NCI-H748 treated with DMSO at 0.1 percent for 48 hours (cell line): ENCODE results near the gene EDA.

Experiments used
- DNase-seq: peaks from one replicate; lab custom pipeline; 2025; lab: John Stamatoyannopoulos, UW

EDA gene

GRCh38 chrX:70062961-70063550 lies 447.1 kb downstream of the EDA start:
- no peak for DNase-seq

GRCh38 chrX:70066646-70067045 lies 450.7 kb downstream of the EDA start:
- no peak for DNase-seq

DNA sequence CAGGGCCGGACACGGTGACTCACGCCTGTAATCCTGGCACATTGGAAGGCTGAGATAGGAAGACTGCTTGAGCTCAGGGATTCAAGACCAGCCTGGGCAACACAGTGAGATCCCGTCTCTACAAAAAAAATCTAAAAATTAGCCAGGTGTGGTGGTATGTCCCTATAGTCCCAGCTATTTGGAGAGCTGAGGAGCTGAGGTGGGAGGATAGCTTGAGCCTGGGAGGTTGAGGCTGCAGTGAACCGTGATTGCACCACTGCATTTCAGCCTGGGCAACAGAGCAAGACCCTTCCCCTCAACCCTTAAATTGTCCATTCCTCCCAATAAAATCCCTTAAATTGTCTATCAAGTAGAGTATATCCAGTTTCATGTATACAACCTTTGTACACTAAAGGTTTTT lies 463.4 kb downstream of the EDA start:
- no peak for DNase-seq

- DNase-seq: no peak
Observed at GRCh38 chrX:70079870-70080269, 464.0 kb downstream of the EDA start.

DNA sequence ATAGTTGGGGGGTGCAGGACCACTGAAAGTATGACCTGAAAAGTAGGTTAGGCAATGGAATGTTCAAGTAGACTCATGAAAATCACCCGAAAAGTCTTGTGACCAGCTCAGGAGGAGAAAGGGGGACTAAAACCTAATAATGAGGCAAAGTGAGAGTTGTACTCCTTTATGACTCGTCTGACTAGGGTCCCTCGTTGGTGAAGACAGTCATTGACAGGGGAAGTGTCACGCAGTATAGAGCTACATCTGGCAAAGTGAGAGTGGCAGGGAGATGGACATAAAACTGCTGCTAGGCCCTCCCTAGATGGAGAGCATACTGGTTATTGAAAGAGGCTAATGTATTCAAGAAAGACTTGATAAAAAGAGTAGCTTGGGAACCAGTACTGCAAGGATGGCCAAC lies 466.8 kb downstream of the EDA start:
- DNase-seq: no peak

DNA sequence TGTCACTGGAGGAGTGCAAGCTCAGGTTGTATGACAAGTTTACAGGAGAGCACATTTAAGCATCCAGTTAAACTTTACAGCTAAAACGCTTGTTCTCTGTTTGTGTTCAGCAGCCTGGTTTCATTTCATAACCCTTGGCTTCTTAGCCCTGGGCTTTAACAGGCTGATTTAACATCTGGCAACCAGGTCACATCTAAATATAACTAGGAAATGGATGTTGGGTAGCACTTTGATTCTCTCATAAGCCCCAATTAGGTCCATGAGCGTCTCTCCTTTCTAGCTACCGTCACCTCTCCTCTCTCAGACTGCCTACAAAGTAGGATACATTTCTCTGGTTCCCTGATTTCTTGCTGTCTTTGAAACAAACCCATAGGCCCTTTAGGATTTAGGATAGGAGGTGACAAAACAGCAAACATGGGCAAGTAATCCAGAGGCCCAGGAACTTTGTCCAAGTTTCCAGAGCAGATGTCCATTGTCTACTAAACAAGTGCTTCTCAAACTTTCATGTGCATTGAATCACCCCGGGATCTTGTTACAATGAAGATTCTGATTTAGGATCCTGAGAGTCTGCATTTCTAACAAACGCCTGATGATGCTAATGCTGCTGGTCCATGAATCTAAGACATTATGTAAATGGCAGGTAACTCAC lies 468.8 kb downstream of the EDA start:
- no peak for DNase-seq

DNA sequence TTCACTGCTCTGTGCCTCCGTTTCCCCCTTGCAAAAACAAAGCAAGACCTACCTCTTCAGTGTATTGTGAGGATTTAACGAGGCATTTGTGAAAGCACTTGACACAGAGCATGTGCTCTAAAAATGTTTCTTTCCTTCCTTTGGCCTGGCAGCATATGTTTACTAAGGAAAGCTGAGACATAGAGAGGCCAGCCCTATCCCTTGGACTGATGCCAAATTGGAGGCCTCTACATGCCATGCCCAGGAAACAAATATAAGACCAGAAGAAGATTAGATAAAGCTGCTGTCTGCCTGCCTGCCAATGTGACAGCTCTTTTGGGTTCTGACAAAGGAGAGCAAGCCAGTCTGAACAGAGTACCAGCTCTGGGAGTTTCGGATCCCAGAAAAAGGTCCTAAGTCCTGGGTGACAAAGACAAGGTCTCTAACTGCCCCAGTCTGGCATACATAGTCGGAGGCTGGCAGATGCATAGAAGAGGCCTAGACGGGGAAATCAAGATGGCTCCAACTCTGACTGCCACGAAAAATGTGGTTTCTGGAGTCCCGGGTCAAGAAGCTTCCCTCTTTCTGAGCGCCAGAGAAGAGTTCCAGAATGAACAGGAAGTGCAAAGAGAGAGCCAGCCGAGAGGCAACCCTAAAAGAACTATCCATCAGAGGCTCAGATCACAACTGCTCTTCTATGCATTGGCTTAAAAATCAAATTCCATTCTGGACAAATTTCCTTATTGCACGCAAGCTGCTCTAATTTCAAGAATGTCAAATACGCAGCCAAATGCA lies 472.1 kb downstream of the EDA start:
- no peak for DNase-seq

DNA sequence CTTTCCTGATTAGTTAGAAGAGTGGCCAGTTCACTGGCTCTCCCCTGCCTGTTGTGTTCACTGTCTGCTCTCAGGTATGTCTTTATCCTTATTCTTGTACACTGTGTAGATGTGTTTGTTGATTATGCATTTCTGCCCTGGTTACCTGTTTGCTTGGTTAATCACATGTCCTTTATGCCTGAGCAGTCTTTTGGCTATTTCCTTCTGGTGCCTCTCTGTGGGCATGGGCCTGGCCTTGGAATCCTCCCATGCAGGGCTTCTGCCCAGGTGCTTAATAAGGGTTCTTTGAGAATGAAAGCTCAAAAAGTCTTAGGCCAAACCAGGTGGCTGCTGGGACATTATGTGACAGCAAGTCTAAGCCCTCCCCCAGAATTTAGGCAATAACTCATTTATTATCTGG lies 472.8 kb downstream of the EDA start:
- no peak for DNase-seq
